Transverse colon (tissue), 3 donors: ENCODE data around the gene GPR162.

Source experiments
- POLR2A ChIP-seq: fragments of 450-650 bp; IDR thresholded peaks from one replicate; pipeline ENCODE4 v1.6.1; 2016; ENCODE audit warnings: antibody characterized with exemption, mild to moderate bottlenecking, moderate library complexity
- TF ChIP-seq, protein P1 (sequence below), 5 experiments: fragments of 200-600 bp in 3 of 5; fragments of 450-650 bp in 2 of 5; sonication (generic) in 3 of 5; IDR thresholded peaks; 1 replicate in 2 of 5; 2 replicates in 3 of 5; pipeline ENCODE4 v1.5.1; 2016 to 2017; ENCODE audit warnings: antibody characterized with exemption in 5 of 5, inconsistent platforms in 3 of 5, mild to moderate bottlenecking in 2 of 5, moderate library complexity in 1 of 5

DNA sequence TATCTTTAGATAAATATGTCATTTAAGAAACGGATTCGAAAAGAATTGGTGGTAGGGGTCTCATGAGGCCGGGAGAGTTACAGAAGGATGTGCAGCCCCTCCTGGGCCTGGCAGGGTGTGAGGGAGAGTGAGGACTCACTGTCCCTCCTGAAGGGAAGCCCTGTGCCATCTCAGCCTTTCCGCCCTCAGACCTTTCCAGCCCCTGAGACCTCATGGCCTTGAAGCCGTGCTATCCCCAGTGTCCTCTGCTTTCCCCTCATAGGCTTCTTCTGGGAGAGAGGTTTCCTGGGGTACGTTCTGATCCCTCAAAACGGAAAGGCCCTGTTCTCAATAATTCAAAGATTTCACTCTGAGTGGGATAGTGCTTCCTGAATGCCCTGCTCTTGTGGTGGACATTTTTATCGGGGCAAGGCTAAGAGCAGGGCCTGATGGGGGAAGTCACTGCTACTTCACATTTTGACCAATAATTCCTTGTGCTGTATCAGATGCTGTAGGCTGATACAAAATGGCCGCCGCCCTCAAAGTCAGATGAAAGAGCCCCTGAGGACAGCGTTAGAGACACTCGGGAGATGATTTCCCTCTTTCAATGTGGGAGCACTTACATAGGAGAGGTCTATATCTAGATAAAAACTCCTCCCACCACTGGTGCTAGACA, 31.0 kb upstream of the GPR162 start:
- TF ChIP-seq, protein P1, sequence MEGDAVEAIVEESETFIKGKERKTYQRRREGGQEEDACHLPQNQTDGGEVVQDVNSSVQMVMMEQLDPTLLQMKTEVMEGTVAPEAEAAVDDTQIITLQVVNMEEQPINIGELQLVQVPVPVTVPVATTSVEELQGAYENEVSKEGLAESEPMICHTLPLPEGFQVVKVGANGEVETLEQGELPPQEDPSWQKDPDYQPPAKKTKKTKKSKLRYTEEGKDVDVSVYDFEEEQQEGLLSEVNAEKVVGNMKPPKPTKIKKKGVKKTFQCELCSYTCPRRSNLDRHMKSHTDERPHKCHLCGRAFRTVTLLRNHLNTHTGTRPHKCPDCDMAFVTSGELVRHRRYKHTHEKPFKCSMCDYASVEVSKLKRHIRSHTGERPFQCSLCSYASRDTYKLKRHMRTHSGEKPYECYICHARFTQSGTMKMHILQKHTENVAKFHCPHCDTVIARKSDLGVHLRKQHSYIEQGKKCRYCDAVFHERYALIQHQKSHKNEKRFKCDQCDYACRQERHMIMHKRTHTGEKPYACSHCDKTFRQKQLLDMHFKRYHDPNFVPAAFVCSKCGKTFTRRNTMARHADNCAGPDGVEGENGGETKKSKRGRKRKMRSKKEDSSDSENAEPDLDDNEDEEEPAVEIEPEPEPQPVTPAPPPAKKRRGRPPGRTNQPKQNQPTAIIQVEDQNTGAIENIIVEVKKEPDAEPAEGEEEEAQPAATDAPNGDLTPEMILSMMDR (IDR thresholded peaks at IDR 0.05), result no peak
- no peak for TF ChIP-seq POLR2A
